HG03139 (cell line): ENCODE measurements around the gene SMIM9.

Experiments
- ATAC-seq: cut with Tn5 transposase; IDR thresholded peaks from one replicate; pipeline ENCODE4 v1.9.1; 2021; ENCODE audit not compliant: unreplicated experiment

SMIM9 gene

GRCh38 chrX:154784149-154784995 is 50.1 kb downstream of the SMIM9 start:
- ATAC-seq = no peak

DNA sequence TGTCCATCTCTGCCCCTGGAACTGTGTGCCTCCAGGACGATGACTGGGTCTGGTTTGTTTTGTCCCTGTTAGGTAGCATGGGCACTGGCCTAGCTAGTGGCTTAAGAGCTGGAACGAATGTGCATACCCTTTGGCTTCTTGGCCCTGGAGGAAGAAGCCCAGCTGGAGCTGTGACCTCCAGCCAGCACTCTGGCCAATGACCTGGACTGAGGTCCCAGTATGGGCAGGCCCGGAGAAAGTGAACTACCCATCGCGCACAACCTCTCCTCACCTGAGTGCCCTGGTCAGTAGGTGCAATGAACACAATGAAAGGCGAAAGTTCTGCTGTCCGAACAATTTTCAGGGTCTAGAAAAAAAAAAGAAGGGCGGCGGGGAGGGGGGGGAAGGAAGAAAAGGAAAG is 53.5 kb downstream of the SMIM9 start:
- no peak for ATAC-seq

- ATAC-seq = no peak
Observed at GRCh38 chrX:154779261-154779660, 55.2 kb downstream of the SMIM9 start.

DNA sequence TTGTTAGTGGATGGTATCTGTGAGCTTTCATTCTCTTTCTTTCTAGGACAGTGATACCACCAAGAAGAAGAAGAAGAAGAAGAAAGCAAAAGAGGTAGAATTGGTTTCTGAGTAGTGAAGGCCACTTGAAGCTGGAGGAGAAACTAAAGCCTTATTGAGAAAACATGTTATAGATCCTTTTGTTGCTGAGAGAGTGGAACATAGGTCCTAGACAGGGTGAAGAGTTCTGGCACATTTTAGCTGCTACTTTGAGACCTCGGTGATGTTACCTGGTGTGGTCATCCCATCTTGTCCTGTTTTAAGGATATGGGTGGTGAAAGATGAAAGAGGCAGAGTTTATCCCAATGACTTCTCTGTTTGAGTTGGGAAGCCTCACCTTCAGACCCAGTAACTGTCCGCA is 57.7 kb downstream of the SMIM9 start:
- no peak for ATAC-seq

GRCh38 chrX:154775419-154776349 is 58.8 kb downstream of the SMIM9 start:
- no peak for ATAC-seq

DNA sequence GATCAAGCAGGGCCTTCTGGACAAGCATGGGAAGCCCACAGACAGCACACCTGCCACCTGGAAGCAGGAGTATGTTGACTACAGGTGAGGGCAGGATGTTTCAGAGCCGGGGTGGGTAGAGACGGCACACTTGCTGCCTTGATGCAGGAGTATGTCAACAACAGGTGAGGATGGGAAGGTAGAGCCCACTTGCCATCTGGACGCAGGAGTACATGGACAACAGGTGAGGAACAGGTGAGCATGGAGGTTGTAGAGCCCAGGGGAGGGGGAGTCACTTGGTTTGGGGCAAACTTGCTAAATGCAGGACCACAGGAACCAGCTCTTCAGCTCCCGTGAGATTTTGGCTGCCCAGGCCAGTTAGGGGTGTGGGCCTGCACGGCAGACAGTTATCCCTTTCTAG is 59.8 kb downstream of the SMIM9 start:
- ATAC-seq = no peak
